Prostate gland (tissue), 2 donors: Measurements from ENCODE around the gene SPTB. TPM values are rescaled to one million over a fixed set of nuclear protein-coding genes. Genes with fewer than 3 reads are reported as not detected.

Source experiments
- DNase-seq: peaks from one replicate; pipeline ENCODE4 v3.0.0-alpha.2; 2019; ENCODE audit warnings: low spot score
- H3K27ac ChIP-seq, 2 donors: fragments of 200-600 bp; sonication (generic); 2 replicates each; pipeline ENCODE4 v1.5.1; 2017 to 2019
- H3K27me3 ChIP-seq: fragments of 200-600 bp; sonication (generic); replicated peaks from 2 replicates; pipeline ENCODE4 v1.5.1; 2019; ENCODE audit not compliant: insufficient read depth
- H3K36me3 ChIP-seq, 2 donors: fragments of 200-600 bp; sonication (generic); 1 replicate in 1 of 2; 2 replicates in 1 of 2; pipeline versions ENCODE4 v1.5.1 to v1.8.1; 2017 to 2019
- H3K4me1 ChIP-seq: fragments of 200-600 bp; sonication (generic); replicated peaks from 2 replicates; pipeline ENCODE4 v1.5.1; 2019
- H3K4me3 ChIP-seq, 2 donors: fragments of 200-600 bp; sonication (generic); 2 replicates each; pipeline ENCODE4 v1.5.1; 2017 to 2019
- H3K9me3 ChIP-seq: fragments of 200-600 bp; sonication (generic); 2 replicates; pipeline ENCODE4 v1.5.1; 2017
- POLR2A ChIP-seq: fragments of 450-650 bp; IDR thresholded peaks from one replicate; pipeline ENCODE4 v1.6.1; 2016; ENCODE audit warnings: antibody characterized with exemption, mild to moderate bottlenecking
- POLR2AphosphoS5 ChIP-seq: sonication (generic); formaldehyde crosslinking; IDR thresholded peaks from one replicate; pipeline ENCODE4 v1.6.1; 2017; ENCODE audit warnings: antibody characterized with exemption
- WGBS: methylation state at CpG from one replicate; pipeline ENCODE4 v1.1.5; 2018; 5-methylcytosine and 5-hydroxymethylcytosine counted together
- intact Hi-C: fragments of 100-400 bp; cut with DNase I; formaldehyde crosslinking; loops from one replicate; pipeline ENCODE4 v1.14.2; 2022
- total RNA-seq, 2 donors: library from RNA; depleted of rRNA; stranded (reverse); fragments of >200 nt; gene quantifications; one replicate each; pipeline ENCODE4 v1.1.0, GENCODE V29; 2016
- TF ChIP-seq, protein P1 (sequence below), 4 experiments: fragments of 200-600 bp in 2 of 4; fragments of 450-650 bp in 2 of 4; sonication (generic) in 2 of 4; IDR thresholded peaks; 1 replicate in 3 of 4; 2 replicates in 1 of 4; pipeline ENCODE4 v1.5.1; 2016 to 2019; ENCODE audit warnings: antibody characterized with exemption in 4 of 4, mild to moderate bottlenecking in 2 of 4, moderate library complexity in 2 of 4

Gene SPTB
- total RNA-seq, 2 donors from 2014 or later: 2.7 to 3.7 TPM

DNA sequence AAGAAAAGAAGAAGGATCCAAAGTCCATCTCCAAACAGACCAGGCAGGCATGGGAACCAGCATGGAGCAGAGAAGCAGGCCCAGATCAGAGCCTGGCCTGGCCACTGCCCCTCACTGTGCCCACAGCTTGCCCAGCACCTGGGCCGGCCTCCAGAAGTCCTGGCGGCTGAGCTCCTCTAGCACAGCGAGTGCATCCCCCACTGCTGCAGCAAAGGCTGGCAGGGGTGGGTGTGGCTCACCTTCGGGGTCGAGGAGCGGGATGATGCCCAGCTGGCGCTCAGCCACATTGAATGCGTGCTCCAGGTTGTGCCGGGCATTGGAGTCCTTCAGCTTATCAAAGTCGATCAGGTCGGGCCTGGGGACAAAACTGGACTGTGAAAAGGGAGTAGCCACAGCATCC, 78.7 kb downstream of the SPTB start:
- intact Hi-C loops: no loop called here
- Histone ChIP-seq H3K9me3 (no peaks in the 10 kb centered on the region), H3K36me3 (no peaks in the 10 kb centered on the region), H3K4me1 (no peaks in the 10 kb centered on the region), H3K4me3 (no peak overlapping the region), H3K27me3 (no peaks in the 10 kb centered on the region), H3K27ac (no peak overlapping the region)
- DNase-seq: no peak
- WGBS: 90% methylated on average over 11 of the region's 11 CpGs
- TF ChIP-seq POLR2A (no peak), POLR2AphosphoS5 (no peak)
- TF ChIP-seq, protein P1, sequence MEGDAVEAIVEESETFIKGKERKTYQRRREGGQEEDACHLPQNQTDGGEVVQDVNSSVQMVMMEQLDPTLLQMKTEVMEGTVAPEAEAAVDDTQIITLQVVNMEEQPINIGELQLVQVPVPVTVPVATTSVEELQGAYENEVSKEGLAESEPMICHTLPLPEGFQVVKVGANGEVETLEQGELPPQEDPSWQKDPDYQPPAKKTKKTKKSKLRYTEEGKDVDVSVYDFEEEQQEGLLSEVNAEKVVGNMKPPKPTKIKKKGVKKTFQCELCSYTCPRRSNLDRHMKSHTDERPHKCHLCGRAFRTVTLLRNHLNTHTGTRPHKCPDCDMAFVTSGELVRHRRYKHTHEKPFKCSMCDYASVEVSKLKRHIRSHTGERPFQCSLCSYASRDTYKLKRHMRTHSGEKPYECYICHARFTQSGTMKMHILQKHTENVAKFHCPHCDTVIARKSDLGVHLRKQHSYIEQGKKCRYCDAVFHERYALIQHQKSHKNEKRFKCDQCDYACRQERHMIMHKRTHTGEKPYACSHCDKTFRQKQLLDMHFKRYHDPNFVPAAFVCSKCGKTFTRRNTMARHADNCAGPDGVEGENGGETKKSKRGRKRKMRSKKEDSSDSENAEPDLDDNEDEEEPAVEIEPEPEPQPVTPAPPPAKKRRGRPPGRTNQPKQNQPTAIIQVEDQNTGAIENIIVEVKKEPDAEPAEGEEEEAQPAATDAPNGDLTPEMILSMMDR (IDR thresholded peaks at IDR 0.05): no peak

DNA sequence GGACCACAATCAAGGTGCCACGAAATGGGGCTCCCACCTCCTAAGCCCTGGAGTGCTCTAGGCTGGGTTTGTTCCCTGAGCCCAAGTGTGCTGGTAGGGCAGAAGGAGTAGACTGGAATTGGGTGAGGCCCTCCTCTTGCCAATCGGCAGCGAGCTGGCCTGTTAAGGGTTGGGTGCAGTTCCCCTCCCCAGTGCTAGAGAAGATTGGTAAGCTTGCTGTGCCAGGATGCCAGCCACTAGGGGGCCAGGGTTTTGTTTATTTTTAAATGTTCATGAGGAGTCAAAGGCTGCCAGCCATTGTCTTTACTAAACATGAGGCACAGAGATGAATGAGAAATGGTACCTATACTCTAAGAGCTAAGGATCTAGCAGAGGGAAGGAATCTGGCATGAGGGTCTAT, 79.7 kb downstream of the SPTB start:
- H3K27ac ChIP-seq: no peak overlapping the region
- intact Hi-C loops: no loop called here
- no peaks in the 10 kb centered on the region for H3K36me3 ChIP-seq
- no peak for DNase-seq
- WGBS: 63% methylated on average over 3 of the region's 3 CpGs
- TF ChIP-seq, protein P1 (IDR thresholded peaks at IDR 0.05): peak in 3 of 4 experiments; percentile 25 to 53 (median 31)
- no peak for TF ChIP-seq POLR2A
- H3K4me3 ChIP-seq: no peak overlapping the region
- H3K4me1 ChIP-seq: no peaks in the 10 kb centered on the region
- no peaks in the 10 kb centered on the region for H3K9me3 ChIP-seq
- H3K27me3 ChIP-seq: no peaks in the 10 kb centered on the region

DNA sequence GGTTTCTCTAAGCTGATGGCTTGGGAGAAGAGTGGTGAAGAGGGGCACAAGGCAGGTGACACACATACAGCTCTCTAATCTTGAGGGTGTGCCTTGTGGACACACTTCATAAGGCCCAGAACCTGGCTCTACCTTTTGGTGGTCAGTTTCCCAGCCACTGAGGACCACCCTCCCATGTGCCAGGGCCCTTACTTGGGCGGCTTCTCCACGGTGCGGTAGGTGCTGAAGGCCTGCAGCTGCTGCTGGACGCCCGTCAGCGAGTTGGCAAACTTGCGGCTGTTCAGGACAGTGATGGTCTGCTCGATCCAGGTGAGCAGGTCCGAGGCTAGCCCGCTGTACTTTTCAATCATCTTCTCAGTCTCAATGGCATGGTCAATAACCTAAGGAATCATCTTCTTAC, 80.2 kb downstream of the SPTB start:
- H3K36me3 ChIP-seq: no peaks in the 10 kb centered on the region
- no peaks in the 10 kb centered on the region for H3K27me3 ChIP-seq
- TF ChIP-seq POLR2AphosphoS5 (no peak), POLR2A (no peak)
- no peak overlapping the region for H3K4me3 ChIP-seq
- no peak for DNase-seq
- no peak overlapping the region for H3K27ac ChIP-seq
- no peaks in the 10 kb centered on the region for H3K9me3 ChIP-seq
- 98% methylated on average over 10 of the region's 10 CpGs for WGBS
- H3K4me1 ChIP-seq: no peaks in the 10 kb centered on the region
- intact Hi-C loops: no loop called here

DNA sequence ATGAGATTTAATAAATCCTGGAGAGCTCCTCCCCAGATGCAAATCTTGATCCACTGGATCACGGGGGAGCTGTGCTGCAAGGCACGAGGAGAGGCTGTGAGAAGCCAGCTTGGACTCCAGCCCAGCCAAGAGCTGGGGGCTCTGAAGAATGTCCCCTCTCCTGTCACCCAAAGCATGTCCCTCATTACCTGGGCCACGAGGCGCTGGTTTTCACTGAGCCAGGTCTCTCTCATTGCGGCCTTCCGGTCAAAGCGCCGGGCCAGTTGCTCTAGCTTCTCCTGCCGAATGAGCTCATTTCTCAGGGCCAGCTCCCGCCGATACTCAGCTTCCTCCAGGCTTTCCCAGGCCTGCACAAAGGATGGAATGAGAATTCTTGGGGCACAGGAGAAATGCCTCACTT, 83.3 kb downstream of the SPTB start:
- TF ChIP-seq POLR2AphosphoS5: no peak
- no peak for TF ChIP-seq POLR2A
- TF ChIP-seq, protein P1 (IDR thresholded peaks at IDR 0.05): no peak
- H3K27ac ChIP-seq: no peak overlapping the region
- H3K36me3 ChIP-seq: no peaks in the 10 kb centered on the region
- no peak overlapping the region for H3K4me3 ChIP-seq
- H3K27me3 ChIP-seq: no peaks in the 10 kb centered on the region
- WGBS: 96% methylated on average over 11 of the region's 11 CpGs
- DNase-seq: no peak
- no peaks in the 10 kb centered on the region for H3K9me3 ChIP-seq
- intact Hi-C loops: no loop called here
- H3K4me1 ChIP-seq: no peaks in the 10 kb centered on the region

DNA sequence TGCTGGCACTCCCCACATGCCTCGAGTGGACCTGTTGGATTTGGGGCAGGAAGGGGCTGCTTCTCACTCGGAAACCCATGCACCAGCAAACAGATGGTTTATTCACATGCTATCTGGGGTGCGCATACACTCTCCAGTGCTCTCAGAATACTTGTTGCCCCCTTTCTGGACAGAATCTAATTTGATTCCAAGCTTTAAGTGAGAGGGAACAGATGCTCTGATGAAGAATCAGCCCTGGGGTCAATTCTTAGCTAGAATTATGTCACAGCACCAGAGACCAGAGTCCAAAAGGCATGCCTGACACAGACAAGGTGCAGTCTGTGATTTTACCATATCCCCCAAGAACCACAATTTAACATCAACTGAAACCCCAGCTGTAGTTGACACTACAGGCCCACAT, 83.8 kb downstream of the SPTB start:
- no peak for DNase-seq
- TF ChIP-seq, protein P1 (IDR thresholded peaks at IDR 0.05): no peak
- no peak for TF ChIP-seq POLR2A
- no peak for TF ChIP-seq POLR2AphosphoS5
- no peaks in the 10 kb centered on the region for H3K9me3 ChIP-seq
- 97% methylated on average over 3 of the region's 3 CpGs for WGBS
- intact Hi-C loops: no loop called here
- no peak overlapping the region for H3K27ac ChIP-seq
- H3K36me3 ChIP-seq: no peaks in the 10 kb centered on the region
- H3K4me1 ChIP-seq: no peaks in the 10 kb centered on the region
- H3K4me3 ChIP-seq: no peak overlapping the region
- H3K27me3 ChIP-seq: no peaks in the 10 kb centered on the region
